ENCODE results near the gene PELI2.

PELI2 gene

DNA sequence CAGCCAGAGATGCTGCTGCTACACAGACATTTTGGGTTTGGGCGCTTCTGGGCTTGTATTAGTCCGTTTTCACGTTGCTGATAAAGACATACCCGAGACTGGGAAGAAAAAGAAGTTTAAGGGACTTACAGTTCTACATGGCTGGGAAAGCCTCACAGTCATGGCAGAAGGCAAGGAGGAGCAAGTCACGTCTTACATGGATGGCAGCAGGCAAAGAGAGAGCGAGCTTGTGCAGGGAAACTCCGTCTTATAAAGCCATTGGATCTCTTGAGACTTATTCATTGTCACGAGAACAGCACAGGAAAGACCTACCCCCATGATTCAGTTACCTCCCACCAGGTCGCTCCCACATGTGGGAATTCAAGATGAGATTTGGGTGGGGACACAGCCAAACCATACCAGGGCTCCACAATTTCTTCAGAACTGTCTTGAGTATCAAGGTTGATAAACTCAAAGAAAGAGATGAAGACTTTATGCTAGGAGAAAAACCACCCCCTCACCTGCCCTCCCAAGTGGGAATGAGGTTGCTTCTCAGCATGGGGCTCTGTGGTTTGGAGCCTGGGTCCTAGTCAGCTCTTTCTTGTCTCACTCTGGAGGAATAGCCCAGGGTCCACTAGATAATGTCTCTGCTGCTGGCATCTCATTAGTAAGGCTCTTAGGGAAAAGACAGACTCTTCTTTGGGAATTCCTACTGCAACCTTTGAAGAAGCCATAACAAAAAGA, 200.3 kb downstream of the PELI2 start:
- DNase-seq (ENCODE audit: low read depth): no peak
- TF ChIP-seq, protein P1, sequence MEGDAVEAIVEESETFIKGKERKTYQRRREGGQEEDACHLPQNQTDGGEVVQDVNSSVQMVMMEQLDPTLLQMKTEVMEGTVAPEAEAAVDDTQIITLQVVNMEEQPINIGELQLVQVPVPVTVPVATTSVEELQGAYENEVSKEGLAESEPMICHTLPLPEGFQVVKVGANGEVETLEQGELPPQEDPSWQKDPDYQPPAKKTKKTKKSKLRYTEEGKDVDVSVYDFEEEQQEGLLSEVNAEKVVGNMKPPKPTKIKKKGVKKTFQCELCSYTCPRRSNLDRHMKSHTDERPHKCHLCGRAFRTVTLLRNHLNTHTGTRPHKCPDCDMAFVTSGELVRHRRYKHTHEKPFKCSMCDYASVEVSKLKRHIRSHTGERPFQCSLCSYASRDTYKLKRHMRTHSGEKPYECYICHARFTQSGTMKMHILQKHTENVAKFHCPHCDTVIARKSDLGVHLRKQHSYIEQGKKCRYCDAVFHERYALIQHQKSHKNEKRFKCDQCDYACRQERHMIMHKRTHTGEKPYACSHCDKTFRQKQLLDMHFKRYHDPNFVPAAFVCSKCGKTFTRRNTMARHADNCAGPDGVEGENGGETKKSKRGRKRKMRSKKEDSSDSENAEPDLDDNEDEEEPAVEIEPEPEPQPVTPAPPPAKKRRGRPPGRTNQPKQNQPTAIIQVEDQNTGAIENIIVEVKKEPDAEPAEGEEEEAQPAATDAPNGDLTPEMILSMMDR (IDR thresholded peaks at IDR 0.05; ENCODE audit: control insufficient read depth, extremely low read depth, insufficient read depth): no peak
- no peak overlapping the region for H3K4me3 ChIP-seq (ENCODE audit: low read depth, low read length)

- H3K4me3 ChIP-seq (ENCODE audit: low read depth, low read length): no peak overlapping the region
- TF ChIP-seq, protein P1 (IDR thresholded peaks at IDR 0.05; ENCODE audit: control insufficient read depth, extremely low read depth, insufficient read depth): no peak
- DNase-seq (ENCODE audit: low read depth): no peak
Measured at GRCh38 chr14:56321861-56322260, 203.7 kb downstream of the PELI2 start.

GRCh38 chr14:56322531-56322930, 204.3 kb downstream of the PELI2 start:
- TF ChIP-seq, protein P1 (IDR thresholded peaks at IDR 0.05; ENCODE audit: control insufficient read depth, extremely low read depth, insufficient read depth): no peak

DNA sequence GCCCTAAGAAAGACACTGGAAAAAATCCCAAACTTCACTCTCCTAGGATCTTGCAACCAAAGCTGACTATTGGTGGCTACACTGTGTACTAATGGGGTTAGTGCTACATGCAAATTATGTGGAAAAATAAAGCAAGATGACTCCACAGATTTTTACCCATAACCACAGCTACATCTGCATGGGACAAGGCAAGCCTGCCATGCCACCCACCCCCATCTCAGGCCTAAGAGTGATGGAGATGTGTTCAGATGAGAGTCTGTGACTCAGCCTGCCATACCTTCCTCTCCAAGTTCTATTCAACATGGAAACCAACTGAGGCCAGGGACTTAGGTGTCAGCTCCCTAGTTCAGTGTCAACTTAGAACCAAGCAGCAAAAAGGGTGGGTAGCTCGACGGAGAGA, 206.2 kb downstream of the PELI2 start:
- DNase-seq (ENCODE audit: low read depth): no peak
- TF ChIP-seq, protein P1 (IDR thresholded peaks at IDR 0.05; ENCODE audit: control insufficient read depth, extremely low read depth, insufficient read depth): no peak
- no peak overlapping the region for H3K4me3 ChIP-seq (ENCODE audit: low read depth, low read length)

More at GRCh38 chr14:56322531-56322930, 204.3 kb downstream of the PELI2 start:
- no peak for DNase-seq (ENCODE audit: low read depth)
- H3K4me3 ChIP-seq (ENCODE audit: low read depth, low read length): no peak overlapping the region

DNA sequence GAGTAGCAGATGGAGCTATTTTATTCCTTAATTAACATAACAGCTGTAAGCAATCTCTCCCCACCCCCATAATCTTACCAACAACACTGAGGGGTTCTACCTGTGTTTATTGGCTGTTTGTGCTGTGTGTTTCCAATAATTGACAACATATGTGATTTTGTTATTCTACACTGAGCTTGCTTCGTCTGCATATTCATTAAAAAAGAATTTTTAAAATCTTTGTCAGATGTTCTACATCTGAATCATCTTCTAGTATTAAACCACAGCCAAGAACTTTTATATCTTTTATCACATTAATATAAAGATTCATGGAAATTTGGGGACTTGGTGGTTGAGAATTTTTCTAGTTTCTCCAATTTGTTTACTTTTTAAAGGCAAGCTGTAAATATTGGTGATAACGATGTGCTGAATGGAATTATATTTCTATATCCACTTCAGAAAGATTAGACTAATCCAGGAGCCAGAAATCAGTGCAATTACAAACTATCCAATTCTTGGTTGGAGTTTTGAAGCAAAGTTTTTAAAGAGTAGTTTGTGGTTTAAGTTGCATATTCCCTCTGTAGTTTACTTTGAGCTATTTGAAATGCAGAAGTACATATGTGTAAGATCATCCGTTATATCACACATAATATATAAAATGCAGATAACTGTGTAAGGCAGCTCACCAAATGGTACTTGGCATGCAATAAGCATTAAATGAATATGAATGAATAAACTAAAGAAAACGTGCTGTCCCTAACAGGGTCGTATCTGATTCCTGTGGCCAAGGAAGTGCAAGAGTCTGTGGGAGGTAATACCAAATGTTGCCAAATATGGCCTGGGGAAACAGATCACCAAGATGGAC, 206.9 kb downstream of the PELI2 start:
- H3K4me3 ChIP-seq (ENCODE audit: low read depth, low read length): no peak overlapping the region
- DNase-seq (ENCODE audit: low read depth): no peak
- TF ChIP-seq, protein P1 (IDR thresholded peaks at IDR 0.05; ENCODE audit: control insufficient read depth, extremely low read depth, insufficient read depth): no peak

DNA sequence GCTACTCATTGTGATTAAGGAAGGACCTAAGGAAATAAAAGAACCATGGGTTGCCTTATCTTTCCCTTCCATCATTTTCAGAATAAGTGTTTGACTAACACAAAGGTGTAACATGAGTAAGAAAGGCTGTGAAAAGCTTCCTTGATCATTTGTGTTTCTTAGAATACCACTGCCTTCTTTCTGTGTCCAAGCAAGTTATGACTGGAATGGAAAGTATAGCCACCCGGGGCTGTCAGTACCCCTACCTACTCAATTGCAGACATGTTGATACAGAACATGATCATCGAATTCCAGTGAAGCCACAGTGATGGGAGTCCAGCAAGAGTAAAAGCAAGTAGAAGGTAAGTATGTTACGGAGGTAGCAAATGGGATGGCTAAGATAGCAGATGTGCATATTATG, 209.8 kb downstream of the PELI2 start:
- H3K4me3 ChIP-seq (ENCODE audit: low read depth, low read length): no peak overlapping the region
- TF ChIP-seq, protein P1 (IDR thresholded peaks at IDR 0.05; ENCODE audit: control insufficient read depth, extremely low read depth, insufficient read depth): no peak

More for the DNA sequence above, 209.8 kb downstream of the PELI2 start:
- no peak for DNase-seq (ENCODE audit: low read depth)
